HG03025 (cell line): ENCODE measurements around the gene OGDH.

ENCODE experiments used
- ATAC-seq: cut with Tn5 transposase; IDR thresholded peaks from one replicate; pipeline ENCODE4 v1.9.1; 2021; ENCODE audit warnings: mild to moderate bottlenecking, moderate library complexity; ENCODE audit not compliant: unreplicated experiment, low FRiP score

Gene OGDH

GRCh38 chr7:44664780-44665461 is 58.5 kb downstream of the OGDH start:
- ATAC-seq = no peak

GRCh38 chr7:44665531-44666213 is 59.2 kb downstream of the OGDH start:
- no peak for ATAC-seq

GRCh38 chr7:44666566-44666965 is 60.1 kb downstream of the OGDH start:
- no peak for ATAC-seq

- no peak for ATAC-seq
Measured at GRCh38 chr7:44667190-44667589, 60.8 kb downstream of the OGDH start.

- ATAC-seq = no peak
Measured at GRCh38 chr7:44671069-44671468, 64.6 kb downstream of the OGDH start.

- ATAC-seq = no peak
Measured at GRCh38 chr7:44673324-44673723, 66.9 kb downstream of the OGDH start.

- no peak for ATAC-seq
Measured at GRCh38 chr7:44673771-44674170, 67.3 kb downstream of the OGDH start.

GRCh38 chr7:44674381-44674780 is 68.0 kb downstream of the OGDH start:
- no peak for ATAC-seq

- no peak for ATAC-seq
Measured at GRCh38 chr7:44676776-44677175, 70.3 kb downstream of the OGDH start.

GRCh38 chr7:44678101-44678470 is 71.7 kb downstream of the OGDH start:
- ATAC-seq = no peak

- ATAC-seq = no peak
Measured at GRCh38 chr7:44678471-44679179, 72.2 kb downstream of the OGDH start.

- ATAC-seq = no peak
Measured at GRCh38 chr7:44681645-44682044, 75.2 kb downstream of the OGDH start.

- no peak for ATAC-seq
Measured at GRCh38 chr7:44685723-44686122, 79.3 kb downstream of the OGDH start.

GRCh38 chr7:44689427-44689826 is 83.0 kb downstream of the OGDH start:
- ATAC-seq = no peak

GRCh38 chr7:44693641-44694313 is 87.3 kb downstream of the OGDH start:
- ATAC-seq = no peak

- no peak for ATAC-seq
Measured at GRCh38 chr7:44694326-44694725, 87.9 kb downstream of the OGDH start.

- no peak for ATAC-seq
Measured at GRCh38 chr7:44694766-44695165, 88.3 kb downstream of the OGDH start.

GRCh38 chr7:44695756-44696155 is 89.3 kb downstream of the OGDH start:
- ATAC-seq = no peak

- ATAC-seq = no peak
Measured at GRCh38 chr7:44696728-44697127, 90.3 kb downstream of the OGDH start.

GRCh38 chr7:44697136-44698045 is 91.0 kb downstream of the OGDH start:
- ATAC-seq = no peak
